Stimulated activated CD4-positive, alpha-beta T cell treated with anti-CD3 and anti-CD28 coated beads, Interleukin-4, amount 100 ng/mL, for 48 hours (primary cell): ENCODE measurements around the gene GSC2.

ENCODE experiments used
- DNase-seq, 2 donors: peaks; one replicate each; pipeline ENCODE4 v3.0.0-alpha.2; 2020; ENCODE audit warnings: low read depth in 2 of 2

Gene GSC2

GRCh38 chr22:19119949-19120348 lies 30.1 kb downstream of the GSC2 start:
- no peak for DNase-seq

GRCh38 chr22:19118329-19118880 lies 31.7 kb downstream of the GSC2 start:
- no peak for DNase-seq

GRCh38 chr22:19117111-19117512 lies 33.0 kb downstream of the GSC2 start:
- DNase-seq: no peak

GRCh38 chr22:19115628-19116027 lies 34.5 kb downstream of the GSC2 start:
- no peak for DNase-seq

- no peak for DNase-seq
These were observed 35.0 kb downstream of the GSC2 start for GRCh38 chr22:19114984-19115552.

- no peak for DNase-seq
These were observed 36.7 kb downstream of the GSC2 start for GRCh38 chr22:19113429-19113828.

GRCh38 chr22:19111584-19111983 lies 38.5 kb downstream of the GSC2 start:
- DNase-seq: no peak

GRCh38 chr22:19111140-19111539 lies 39.0 kb downstream of the GSC2 start:
- DNase-seq: no peak

GRCh38 chr22:19110646-19111045 lies 39.4 kb downstream of the GSC2 start:
- DNase-seq: no peak

GRCh38 chr22:19110064-19110458 lies 40.0 kb downstream of the GSC2 start:
- no peak for DNase-seq

- peak in 1 of 2 donors; percentile 30 for DNase-seq
These were observed 40.7 kb downstream of the GSC2 start for GRCh38 chr22:19109198-19110063.

- no peak for DNase-seq
These were observed 41.3 kb downstream of the GSC2 start for GRCh38 chr22:19108807-19109197.

GRCh38 chr22:19107730-19108074 lies 42.4 kb downstream of the GSC2 start:
- no peak for DNase-seq

GRCh38 chr22:19106886-19107729 lies 43.0 kb downstream of the GSC2 start:
- no peak for DNase-seq

GRCh38 chr22:19105867-19106802 lies 44.0 kb downstream of the GSC2 start:
- DNase-seq: peak; percentile 21 to 22

- no peak for DNase-seq
These were observed 44.6 kb downstream of the GSC2 start for GRCh38 chr22:19105456-19105855.

- DNase-seq: no peak
These were observed 45.9 kb downstream of the GSC2 start for GRCh38 chr22:19103880-19104821.

- DNase-seq: no peak
These were observed 51.9 kb downstream of the GSC2 start for GRCh38 chr22:19098157-19098556.

GRCh38 chr22:19097518-19097917 lies 52.6 kb downstream of the GSC2 start:
- no peak for DNase-seq
